Measurements from ENCODE around the gene ABCA8. TPM values are rescaled to one million over a fixed set of nuclear protein-coding genes. Genes with fewer than 3 reads are reported as not detected.

The ABCA8 gene
- total and polyA plus RNA-seq, 8 donors: 0.88 to 9.8 (median 2.9) TPM

- H3K9me3 ChIP-seq: no peaks in the 10 kb centered on the region
- intact Hi-C loops (cut with DNase I): no loop called here
- no peaks in the 10 kb centered on the region for H3K4me1 ChIP-seq
- 97 to 98% methylated on average over 1 of the region's 1 CpG for WGBS, 2 donors
- no peak for TF ChIP-seq CTCF (IDR thresholded peaks at IDR 0.05)
- H3K27me3 ChIP-seq: no peaks in the 10 kb centered on the region
- H3K36me3 ChIP-seq: no peaks in the 10 kb centered on the region
- no peak overlapping the region for H3K27ac ChIP-seq
- H3K4me3 ChIP-seq: no peak overlapping the region
- no peak for FAIRE-seq
- DNase-seq: no peak
- no peak for ATAC-seq
Measured at GRCh38 chr17:68892193-68892592, 63.0 kb downstream of the ABCA8 start.

DNA sequence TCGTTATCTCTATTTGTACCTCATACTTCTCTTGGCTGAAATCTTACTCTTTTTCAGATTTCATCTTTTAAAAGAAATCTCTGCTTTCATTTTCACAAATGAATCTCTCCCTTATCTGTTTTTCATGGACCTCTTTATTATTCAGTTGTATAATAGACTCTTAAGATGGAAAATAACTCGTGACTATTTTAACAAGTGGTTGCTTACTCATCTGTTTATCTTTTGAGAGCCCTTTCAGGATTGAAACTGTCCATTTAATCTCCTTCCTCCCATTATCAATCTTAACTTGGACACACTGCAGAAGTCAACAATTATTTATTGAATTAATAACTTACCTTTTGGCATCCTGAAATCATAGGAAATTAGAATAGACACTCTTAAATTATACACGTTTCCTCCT is 68.8 kb downstream of the ABCA8 start:
- Histone ChIP-seq H3K9me3 (no peaks in the 10 kb centered on the region), H3K36me3 (no peaks in the 10 kb centered on the region), H3K27ac (no peak overlapping the region), H3K4me1 (no peaks in the 10 kb centered on the region), H3K4me3 (no peak overlapping the region), H3K27me3 (no peaks in the 10 kb centered on the region)
- 67 to 79% methylated on average over 3 of the region's 3 CpGs for WGBS, 2 donors
- DNase-seq (no peak), FAIRE-seq (no peak), ATAC-seq (no peak)
- intact Hi-C loops (cut with DNase I): no loop called here
- TF ChIP-seq CTCF (IDR thresholded peaks at IDR 0.05): no peak

DNA sequence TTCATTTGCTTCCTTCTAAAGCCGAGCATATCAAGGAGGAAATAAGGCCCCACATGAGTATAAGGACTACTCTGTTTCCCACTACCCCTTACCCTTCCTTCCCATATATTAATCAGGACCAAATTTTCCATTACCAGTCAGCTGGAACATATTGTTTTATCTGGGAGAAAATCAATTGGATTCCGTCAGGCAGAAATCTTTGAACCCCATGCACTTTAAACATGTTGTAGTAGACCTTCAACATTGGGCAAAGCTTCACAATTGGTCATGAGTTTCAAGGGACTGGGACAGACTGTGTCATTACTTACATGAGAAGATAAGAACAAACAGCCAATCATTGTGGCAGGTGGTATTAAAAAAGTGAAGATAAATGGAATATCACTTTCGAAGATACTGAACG is 70.3 kb downstream of the ABCA8 start:
- Histone ChIP-seq H3K9me3 (no peaks in the 10 kb centered on the region), H3K4me3 (no peak overlapping the region), H3K27ac (no peak overlapping the region), H3K27me3 (no peaks in the 10 kb centered on the region), H3K4me1 (no peaks in the 10 kb centered on the region), H3K36me3 (no peaks in the 10 kb centered on the region)
- DNase-seq (no peak), ATAC-seq (no peak), FAIRE-seq (no peak)
- intact Hi-C loops (cut with DNase I): no loop called here
- 73 to 81% methylated on average over 4 of the region's 4 CpGs for WGBS, 2 donors
- TF ChIP-seq CTCF (IDR thresholded peaks at IDR 0.05): no peak

DNA sequence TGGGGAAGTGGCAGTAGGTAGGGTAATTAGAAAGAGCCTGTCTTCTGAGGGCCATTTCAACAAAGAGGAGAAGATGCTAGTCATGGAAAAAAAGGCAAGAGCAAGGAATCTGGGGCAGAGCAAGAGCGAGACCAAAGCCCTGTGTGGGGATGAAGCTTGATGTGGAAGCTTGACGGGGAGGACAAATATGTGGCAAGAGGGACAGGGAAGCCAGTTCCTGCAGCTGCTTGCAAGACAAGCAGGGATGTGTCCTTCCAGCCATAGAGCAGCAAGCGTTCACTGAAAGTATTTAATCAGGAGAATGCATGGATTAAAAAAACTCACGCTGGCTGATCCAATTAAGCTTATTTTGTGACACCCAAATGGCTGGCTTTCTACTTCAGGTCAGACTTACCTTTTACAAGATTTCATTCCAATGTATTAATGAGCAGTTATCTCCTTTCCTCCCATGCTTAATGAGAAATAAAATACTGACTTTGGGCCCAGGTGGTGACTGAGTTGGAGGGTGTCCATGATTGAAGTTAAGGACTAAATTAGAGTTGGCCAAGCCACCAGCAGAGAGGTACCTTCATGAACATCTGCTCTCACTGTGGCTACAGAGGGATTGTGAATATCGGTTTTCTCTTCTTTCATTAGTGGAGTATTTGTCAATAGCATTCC is 76.8 kb downstream of the ABCA8 start:
- Histone ChIP-seq H3K4me1 (no peaks in the 10 kb centered on the region), H3K27me3 (no peaks in the 10 kb centered on the region), H3K9me3 (no peaks in the 10 kb centered on the region), H3K36me3 (no peaks in the 10 kb centered on the region), H3K27ac (no peak overlapping the region), H3K4me3 (no peak overlapping the region)
- FAIRE-seq: no peak
- intact Hi-C loops (cut with DNase I): no loop called here
- no peak for TF ChIP-seq CTCF (IDR thresholded peaks at IDR 0.05)
- no peak for DNase-seq
- 77 to 82% methylated on average over 5 of the region's 5 CpGs for WGBS, 2 donors
- no peak for ATAC-seq

DNA sequence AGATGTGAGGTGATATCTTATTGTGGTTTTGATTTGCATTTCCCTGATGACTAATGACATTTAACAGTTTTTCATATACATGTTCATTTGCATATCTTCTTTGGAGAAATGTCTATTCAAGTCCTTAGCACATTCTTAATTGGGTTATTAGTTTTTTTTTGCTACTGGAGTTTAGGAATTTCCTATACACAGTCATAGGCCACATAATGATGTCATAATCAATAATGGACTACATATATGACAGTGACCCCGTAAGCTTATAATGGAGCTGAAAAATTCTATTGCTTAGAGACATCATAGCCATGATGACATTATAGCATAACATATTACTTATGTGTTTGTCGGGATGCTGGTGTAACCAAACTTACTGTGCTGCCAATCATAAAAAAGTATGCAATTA is 83.7 kb downstream of the ABCA8 start:
- Histone ChIP-seq H3K9me3 (no peaks in the 10 kb centered on the region), H3K27ac (no peak overlapping the region), H3K36me3 (no peaks in the 10 kb centered on the region), H3K4me3 (no peak overlapping the region), H3K4me1 (no peaks in the 10 kb centered on the region), H3K27me3 (no peaks in the 10 kb centered on the region)
- 91 to 95% methylated on average over 2 of the region's 2 CpGs for WGBS, 2 donors
- intact Hi-C loops (cut with DNase I): no loop called here
- no peak for FAIRE-seq
- no peak for ATAC-seq
- TF ChIP-seq CTCF (IDR thresholded peaks at IDR 0.05): no peak
- DNase-seq: no peak

Data from pancreas (tissue), 10 donors.